Measurements from ENCODE around the gene CCDC92.

The CCDC92 gene

DNA sequence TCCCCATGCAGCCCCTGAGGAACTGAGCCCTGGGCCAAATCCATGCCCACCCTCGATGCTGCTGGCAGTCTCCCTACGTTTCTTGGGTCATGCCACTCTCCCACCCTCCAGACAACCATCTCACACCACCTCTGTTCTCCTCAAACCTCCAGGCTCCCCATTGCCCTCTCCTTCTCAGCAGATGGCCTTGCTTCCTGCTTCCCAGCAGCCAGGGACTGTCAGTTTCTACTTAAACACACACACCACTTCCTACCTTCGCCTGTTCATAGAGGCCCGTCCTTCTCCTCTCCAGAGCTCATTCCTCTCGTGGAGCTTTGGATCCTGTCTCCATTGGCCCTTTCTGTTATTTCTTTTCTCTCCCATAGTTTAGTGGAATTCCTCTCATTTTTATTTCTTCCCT is 27.5 kb upstream of the CCDC92 start:
- Mint-ChIP-seq H3K4me3 (no peak overlapping the region), H3K4me1 (peaks cover 25% of the 10 kb centered on the region), H3K27me3 (ENCODE audit: low read depth) (no peaks in the 10 kb centered on the region), H3K27ac (no peak overlapping the region), H3K36me3 (ENCODE audit: low read depth) (peaks cover 28% of the 10 kb centered on the region), H3K9me3 (no peaks in the 10 kb centered on the region)
- TF ChIP-seq, protein P1, sequence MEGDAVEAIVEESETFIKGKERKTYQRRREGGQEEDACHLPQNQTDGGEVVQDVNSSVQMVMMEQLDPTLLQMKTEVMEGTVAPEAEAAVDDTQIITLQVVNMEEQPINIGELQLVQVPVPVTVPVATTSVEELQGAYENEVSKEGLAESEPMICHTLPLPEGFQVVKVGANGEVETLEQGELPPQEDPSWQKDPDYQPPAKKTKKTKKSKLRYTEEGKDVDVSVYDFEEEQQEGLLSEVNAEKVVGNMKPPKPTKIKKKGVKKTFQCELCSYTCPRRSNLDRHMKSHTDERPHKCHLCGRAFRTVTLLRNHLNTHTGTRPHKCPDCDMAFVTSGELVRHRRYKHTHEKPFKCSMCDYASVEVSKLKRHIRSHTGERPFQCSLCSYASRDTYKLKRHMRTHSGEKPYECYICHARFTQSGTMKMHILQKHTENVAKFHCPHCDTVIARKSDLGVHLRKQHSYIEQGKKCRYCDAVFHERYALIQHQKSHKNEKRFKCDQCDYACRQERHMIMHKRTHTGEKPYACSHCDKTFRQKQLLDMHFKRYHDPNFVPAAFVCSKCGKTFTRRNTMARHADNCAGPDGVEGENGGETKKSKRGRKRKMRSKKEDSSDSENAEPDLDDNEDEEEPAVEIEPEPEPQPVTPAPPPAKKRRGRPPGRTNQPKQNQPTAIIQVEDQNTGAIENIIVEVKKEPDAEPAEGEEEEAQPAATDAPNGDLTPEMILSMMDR (IDR thresholded peaks at IDR 0.05; ENCODE audit: unreplicated experiment in 3 of 3) = no peak

DNA sequence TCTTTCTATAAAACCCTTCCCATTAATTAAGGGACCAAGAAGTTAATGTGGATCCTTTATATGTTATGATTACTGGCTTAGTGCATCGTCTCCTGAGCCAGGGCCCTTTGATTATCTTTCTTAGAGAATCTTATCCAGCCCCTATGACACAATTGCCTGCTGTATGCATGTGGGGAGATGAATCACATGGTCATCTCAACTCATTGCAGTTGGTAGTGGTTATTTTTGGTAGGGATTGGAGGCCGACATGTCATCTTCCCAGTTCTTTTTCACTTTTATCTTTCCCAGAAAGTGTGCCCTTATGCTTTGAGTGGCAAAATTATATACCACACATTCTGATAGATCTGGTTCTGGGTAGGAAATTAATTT is 26.3 kb upstream of the CCDC92 start:
- no peaks in the 10 kb centered on the region for H3K9me3 Mint-ChIP-seq
- H3K4me1 Mint-ChIP-seq = peaks cover 31% of the 10 kb centered on the region
- no peak overlapping the region for H3K4me3 Mint-ChIP-seq
- peaks cover 34% of the 10 kb centered on the region for H3K36me3 Mint-ChIP-seq (ENCODE audit: low read depth)
- H3K27ac Mint-ChIP-seq = no peak overlapping the region
- no peaks in the 10 kb centered on the region for H3K27me3 Mint-ChIP-seq (ENCODE audit: low read depth)
- TF ChIP-seq, protein P1 (IDR thresholded peaks at IDR 0.05; ENCODE audit: unreplicated experiment in 3 of 3) = no peak

DNA sequence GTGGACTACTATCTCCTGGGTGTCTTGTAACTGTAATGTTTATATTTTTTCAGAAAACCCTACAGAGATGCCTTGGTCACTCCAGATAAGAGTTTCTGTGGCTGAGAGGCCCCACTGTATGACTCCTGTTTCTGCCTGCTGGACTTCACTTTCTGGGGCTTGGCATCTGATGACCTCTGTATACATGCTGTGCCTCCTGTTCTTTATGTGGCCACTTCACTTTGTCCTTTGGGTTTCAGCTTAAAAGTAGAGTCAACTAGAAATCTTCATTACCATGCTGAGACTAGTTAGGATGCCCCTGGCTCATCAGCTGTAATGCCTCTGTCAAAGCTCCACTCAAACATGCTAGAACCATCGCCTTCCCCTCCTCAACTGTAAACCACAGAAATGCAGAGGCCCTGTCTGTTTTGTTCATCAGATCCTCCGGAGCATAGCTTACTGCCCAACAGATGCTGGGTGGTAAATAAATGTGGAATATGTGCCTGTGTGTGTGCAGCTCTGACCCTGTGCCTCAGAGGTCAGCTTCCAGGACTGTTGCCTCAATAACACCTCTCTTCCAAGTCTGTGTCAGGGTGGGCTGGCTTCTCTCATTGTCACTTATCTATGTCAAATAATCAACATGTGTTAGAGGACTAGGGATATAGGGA is 25.8 kb upstream of the CCDC92 start:
- TF ChIP-seq, protein P1 (IDR thresholded peaks at IDR 0.05; ENCODE audit: unreplicated experiment in 3 of 3) = no peak
- peaks cover 36% of the 10 kb centered on the region for H3K4me1 Mint-ChIP-seq
- H3K9me3 Mint-ChIP-seq = no peaks in the 10 kb centered on the region
- no peaks in the 10 kb centered on the region for H3K27me3 Mint-ChIP-seq (ENCODE audit: low read depth)
- peaks cover 39% of the 10 kb centered on the region for H3K36me3 Mint-ChIP-seq (ENCODE audit: low read depth)
- no peak overlapping the region for H3K4me3 Mint-ChIP-seq
- H3K27ac Mint-ChIP-seq = no peak overlapping the region

DNA sequence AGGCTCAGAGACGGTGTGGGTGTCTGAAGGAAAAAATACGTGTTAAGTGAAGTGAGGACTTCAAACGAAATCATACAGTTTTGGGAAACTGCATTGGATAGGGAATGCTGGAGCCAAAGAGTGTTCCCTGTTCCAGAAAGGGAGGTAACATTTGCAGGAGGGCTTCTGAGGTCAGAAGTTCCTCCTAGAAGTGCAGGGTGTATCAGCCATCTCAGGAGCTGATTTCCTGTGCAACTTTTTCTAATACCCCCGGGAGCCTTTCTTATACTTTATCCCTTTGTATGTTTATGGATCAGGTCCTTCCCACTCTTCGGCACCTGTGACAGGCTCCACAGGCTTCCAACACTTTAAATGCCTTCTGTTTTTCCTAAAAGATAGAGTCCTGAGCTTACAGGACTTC is 25.3 kb upstream of the CCDC92 start:
- Mint-ChIP-seq H3K27me3 (ENCODE audit: low read depth) (no peaks in the 10 kb centered on the region), H3K4me1 (peaks cover 36% of the 10 kb centered on the region), H3K36me3 (ENCODE audit: low read depth) (peaks cover 42% of the 10 kb centered on the region), H3K9me3 (no peaks in the 10 kb centered on the region), H3K4me3 (no peak overlapping the region), H3K27ac (no peak overlapping the region)
- TF ChIP-seq, protein P1 (IDR thresholded peaks at IDR 0.05; ENCODE audit: unreplicated experiment in 3 of 3) = no peak

GRCh38 chr12:123997033-123997822 is 24.6 kb upstream of the CCDC92 start:
- Mint-ChIP-seq H3K4me3 (no peak overlapping the region), H3K27me3 (ENCODE audit: low read depth) (no peaks in the 10 kb centered on the region), H3K4me1 (peaks cover 36% of the 10 kb centered on the region), H3K27ac (no peak overlapping the region), H3K36me3 (ENCODE audit: low read depth) (peaks cover 44% of the 10 kb centered on the region), H3K9me3 (no peaks in the 10 kb centered on the region)
- TF ChIP-seq, protein P1 (IDR thresholded peaks at IDR 0.05; ENCODE audit: unreplicated experiment in 3 of 3) = no peak
